IPS DF 19.7 (cell line): ENCODE data around the gene CPB2.

ENCODE experiments used
- DNase-seq: peaks from one replicate; pipeline ENCODE4 v3.0.0-alpha.2; 2013; ENCODE audit warnings: low read depth, low spot score

CPB2 gene

GRCh38 chr13:46052319-46053161 is 52.3 kb downstream of the CPB2 start, which contains the start of gene ZC3H13:
Gene ZC3H13 (minus strand): TSS chr13:46052746. CDS start chr13:46045507, 7,239 bp downstream.
- DNase-seq: peak; percentile 91

DNA sequence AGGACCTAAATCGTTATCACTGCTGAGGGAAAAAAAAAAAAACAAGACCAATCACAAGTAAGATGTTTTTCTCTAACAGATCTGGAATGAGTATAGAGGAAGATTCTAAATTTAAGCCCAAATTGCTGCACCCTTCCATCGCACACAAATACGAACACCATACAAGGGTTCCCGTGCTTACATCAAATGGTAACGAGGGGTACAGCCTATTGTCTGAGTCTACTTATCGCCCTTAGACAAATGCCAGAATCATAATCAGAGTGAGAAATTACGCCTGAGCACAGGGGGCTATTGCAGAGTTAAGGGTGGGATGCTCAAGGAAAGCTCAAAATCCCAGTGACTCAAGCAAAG is 52.9 kb downstream of the CPB2 start:
- DNase-seq: no peak

DNA sequence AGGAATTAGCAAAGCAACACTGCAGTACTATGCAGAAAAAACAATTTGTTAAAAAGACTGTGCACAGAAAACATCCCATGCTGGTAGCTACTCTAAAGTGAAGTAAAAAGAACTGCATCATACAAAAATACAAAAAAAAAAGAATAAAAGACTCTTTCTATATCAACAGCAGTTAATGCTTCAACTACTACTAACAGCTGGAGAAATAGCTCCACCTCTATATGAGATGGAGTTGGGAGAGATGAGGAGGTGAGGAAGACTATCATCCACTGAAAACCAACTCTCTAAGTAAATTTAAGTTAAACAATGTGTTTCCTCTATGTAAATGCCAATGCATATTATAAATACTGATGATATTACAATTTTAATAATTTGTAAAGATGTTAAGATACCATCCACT is 54.1 kb downstream of the CPB2 start:
- no peak for DNase-seq

- no peak for DNase-seq
Measured at GRCh38 chr13:46045424-46045823, 59.4 kb downstream of the CPB2 start.

- DNase-seq: no peak
Measured at GRCh38 chr13:46043647-46044046, 61.2 kb downstream of the CPB2 start.

- no peak for DNase-seq
Measured at GRCh38 chr13:46041419-46041839, 63.4 kb downstream of the CPB2 start.

DNA sequence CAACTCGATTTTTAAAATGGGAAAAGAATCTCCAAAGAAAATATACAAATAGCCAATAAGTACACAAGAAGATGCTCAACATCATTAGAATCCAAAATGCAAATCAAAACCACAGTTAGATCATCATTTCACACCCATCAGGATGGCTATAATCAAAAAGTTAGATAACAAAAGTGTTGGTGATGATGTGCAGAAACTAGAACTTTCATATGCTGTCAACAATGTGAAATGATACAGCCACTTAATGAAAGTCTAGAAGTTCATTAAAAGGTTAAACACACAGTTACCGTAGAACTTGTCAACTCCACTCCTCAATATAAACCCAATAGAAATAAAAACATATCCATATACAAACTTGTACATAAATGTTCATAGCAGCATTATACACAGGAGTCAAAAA is 64.1 kb downstream of the CPB2 start:
- no peak for DNase-seq

GRCh38 chr13:46039411-46040182 is 65.2 kb downstream of the CPB2 start:
- no peak for DNase-seq

GRCh38 chr13:46038296-46038695 is 66.5 kb downstream of the CPB2 start:
- DNase-seq: no peak

DNA sequence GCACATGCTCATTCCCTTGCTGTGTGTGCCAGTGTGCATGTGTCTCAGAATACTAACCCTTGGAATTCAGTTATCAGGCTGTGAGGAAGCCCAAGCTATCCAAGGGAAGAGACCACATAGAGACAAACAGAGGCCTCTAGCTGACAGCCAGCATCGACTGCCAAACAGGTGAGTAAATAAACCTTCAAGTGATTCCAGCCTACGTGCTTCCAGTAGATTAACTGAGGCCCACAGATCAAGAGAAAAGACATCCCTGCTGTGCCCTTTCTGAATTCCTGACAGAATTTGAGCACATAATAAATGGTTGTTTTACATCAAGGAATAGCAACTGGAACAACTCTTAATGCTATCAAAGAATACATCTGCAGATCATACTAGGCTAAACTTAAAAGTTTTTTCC is 69.8 kb downstream of the CPB2 start:
- no peak for DNase-seq

DNA sequence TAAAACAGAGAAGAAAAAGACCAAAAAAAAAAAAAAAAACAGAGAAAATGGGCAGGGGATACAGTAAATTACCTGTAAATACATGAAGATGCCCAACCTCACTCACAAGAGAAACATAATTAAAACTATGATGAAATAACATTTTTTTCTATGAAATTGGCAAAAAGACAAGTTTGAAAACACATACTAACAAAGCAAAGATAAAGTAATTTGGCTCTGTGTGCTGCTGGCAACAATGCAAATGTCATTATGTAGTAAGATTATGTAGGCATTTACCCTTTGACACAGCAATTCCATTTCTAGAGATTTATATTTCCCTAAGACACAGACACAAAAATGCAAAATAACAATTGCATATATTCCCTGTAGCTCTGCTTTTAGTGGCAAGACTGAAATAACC is 72.5 kb downstream of the CPB2 start:
- no peak for DNase-seq

GRCh38 chr13:46031581-46032263 is 73.1 kb downstream of the CPB2 start:
- no peak for DNase-seq

GRCh38 chr13:46025157-46025556 is 79.7 kb downstream of the CPB2 start:
- DNase-seq: no peak

DNA sequence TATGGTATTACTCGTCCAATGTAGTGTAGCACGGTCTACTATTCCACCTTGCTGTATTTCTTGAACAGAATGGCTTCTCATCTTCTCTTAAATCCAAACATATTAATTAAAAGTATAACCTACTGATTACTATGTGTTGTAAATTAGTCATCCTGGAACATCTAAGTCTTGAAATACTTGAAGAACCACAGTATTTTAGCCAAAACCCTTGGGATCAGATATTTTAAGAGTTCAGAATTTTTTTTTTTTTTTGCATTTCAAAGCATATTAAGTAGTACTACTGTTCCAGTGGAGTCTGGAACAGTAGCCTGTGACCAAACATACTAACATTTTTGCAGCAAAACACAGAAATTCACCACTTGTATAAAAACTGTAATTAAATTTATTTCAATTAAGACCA is 82.4 kb downstream of the CPB2 start:
- no peak for DNase-seq

- no peak for DNase-seq
Measured at GRCh38 chr13:46016216-46016615, 88.6 kb downstream of the CPB2 start.

DNA sequence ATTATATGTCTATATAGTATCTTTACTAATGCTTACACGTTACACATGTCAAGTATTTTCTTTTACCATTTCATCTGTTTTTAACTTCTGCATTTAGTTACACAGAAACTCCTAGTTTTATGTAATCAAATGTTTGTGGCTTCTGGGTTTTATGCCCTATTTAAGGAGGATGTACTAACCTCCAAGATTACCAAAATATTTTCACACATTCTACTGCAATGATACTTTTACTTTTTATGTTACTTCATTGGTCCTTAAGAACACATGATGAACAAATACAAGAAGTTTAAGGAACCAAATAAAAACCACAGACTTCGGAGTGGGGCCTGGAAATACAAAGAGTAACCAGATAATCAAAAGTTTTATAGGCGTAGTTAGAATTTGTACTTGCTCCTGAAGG is 89.5 kb downstream of the CPB2 start:
- DNase-seq: no peak

- DNase-seq: no peak
Measured at GRCh38 chr13:46012404-46012803, 92.4 kb downstream of the CPB2 start.

GRCh38 chr13:46010148-46010547 is 94.7 kb downstream of the CPB2 start:
- DNase-seq: no peak

DNA sequence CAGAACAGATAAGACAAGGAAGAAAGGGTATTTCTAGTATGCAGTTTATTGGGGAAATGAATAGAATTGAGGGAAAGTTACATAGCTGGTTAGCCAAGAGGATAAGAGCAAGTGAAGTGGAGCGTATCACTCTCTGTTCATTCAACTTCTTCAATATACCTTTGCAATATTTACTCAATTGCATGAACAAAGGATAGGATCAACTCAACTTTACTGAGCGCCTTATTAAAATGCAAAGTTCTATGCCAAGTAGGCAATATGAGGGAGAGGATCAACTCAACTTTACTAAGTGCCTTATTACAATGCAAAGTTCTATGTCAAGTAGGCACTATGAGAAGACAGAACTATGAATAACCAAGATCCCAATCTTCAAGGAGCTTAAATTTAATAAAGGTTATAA is 96.2 kb downstream of the CPB2 start:
- DNase-seq: no peak

DNA sequence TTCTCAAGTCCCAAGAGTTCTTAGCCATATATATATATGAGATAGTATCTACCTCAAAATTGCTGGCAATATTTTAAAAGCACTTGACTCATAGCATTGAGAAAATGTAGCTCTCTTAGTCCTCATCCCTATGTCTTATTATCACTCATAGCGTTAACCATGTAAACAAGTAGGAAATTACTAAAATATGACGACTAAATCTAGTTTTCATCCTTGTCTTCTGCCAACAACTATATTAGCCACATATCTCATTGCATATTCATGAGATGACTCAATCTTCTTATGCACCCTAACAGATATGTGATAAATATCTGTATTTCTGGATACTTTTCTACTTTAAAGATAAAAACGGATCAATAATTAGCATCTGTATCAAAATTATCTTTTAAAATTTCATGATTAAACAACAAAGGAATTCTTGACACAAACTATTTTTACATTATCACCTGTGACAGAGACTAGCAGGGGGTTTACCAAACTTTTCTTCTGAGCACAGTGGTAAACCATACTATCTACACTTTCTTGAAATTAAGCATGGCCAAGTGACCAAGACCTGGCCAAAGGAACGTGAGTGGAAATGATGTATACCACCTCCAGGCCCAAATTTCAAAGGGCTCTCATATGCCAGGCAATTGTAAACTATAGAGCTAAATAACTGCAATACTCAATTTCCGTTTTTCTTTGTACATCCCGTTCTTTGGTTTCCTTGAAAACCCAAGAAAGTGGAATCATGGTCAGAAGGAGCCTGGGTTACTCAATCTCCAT is 98.0 kb downstream of the CPB2 start:
- no peak for DNase-seq

GRCh38 chr13:46004491-46004890 is 100.3 kb downstream of the CPB2 start:
- no peak for DNase-seq
